Measurements from ENCODE around the gene RAI1. TPM values are rescaled to one million over a fixed set of nuclear protein-coding genes. Genes with fewer than 3 reads are reported as not detected.

Gene RAI1
- total RNA-seq, 1 donor from 2014 or later = 31.2 TPM

- no peaks in the 10 kb centered on the region for H3K9me3 Mint-ChIP-seq
- DNase-seq (no peak), ATAC-seq (ENCODE audit: low read depth) (no peak)
- ChIA-PET CTCF (no interaction called here), POLR2A (no interaction called here)
- H3K27me3 Mint-ChIP-seq = no peaks in the 10 kb centered on the region
- peaks cover 15% of the 10 kb centered on the region for H3K4me1 Mint-ChIP-seq
- no peak overlapping the region for H3K4me3 Mint-ChIP-seq
- no peaks in the 10 kb centered on the region for H3K36me3 Mint-ChIP-seq (ENCODE audit: low read depth)
- TF ChIP-seq, protein P1, sequence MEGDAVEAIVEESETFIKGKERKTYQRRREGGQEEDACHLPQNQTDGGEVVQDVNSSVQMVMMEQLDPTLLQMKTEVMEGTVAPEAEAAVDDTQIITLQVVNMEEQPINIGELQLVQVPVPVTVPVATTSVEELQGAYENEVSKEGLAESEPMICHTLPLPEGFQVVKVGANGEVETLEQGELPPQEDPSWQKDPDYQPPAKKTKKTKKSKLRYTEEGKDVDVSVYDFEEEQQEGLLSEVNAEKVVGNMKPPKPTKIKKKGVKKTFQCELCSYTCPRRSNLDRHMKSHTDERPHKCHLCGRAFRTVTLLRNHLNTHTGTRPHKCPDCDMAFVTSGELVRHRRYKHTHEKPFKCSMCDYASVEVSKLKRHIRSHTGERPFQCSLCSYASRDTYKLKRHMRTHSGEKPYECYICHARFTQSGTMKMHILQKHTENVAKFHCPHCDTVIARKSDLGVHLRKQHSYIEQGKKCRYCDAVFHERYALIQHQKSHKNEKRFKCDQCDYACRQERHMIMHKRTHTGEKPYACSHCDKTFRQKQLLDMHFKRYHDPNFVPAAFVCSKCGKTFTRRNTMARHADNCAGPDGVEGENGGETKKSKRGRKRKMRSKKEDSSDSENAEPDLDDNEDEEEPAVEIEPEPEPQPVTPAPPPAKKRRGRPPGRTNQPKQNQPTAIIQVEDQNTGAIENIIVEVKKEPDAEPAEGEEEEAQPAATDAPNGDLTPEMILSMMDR (IDR thresholded peaks at IDR 0.05) = no peak
- intact Hi-C loops (cut with micrococcal nuclease) = no loop called here
- H3K27ac Mint-ChIP-seq = no peak overlapping the region
Measured at GRCh38 chr17:17772231-17772630, 91.0 kb downstream of the RAI1 start.

DNA sequence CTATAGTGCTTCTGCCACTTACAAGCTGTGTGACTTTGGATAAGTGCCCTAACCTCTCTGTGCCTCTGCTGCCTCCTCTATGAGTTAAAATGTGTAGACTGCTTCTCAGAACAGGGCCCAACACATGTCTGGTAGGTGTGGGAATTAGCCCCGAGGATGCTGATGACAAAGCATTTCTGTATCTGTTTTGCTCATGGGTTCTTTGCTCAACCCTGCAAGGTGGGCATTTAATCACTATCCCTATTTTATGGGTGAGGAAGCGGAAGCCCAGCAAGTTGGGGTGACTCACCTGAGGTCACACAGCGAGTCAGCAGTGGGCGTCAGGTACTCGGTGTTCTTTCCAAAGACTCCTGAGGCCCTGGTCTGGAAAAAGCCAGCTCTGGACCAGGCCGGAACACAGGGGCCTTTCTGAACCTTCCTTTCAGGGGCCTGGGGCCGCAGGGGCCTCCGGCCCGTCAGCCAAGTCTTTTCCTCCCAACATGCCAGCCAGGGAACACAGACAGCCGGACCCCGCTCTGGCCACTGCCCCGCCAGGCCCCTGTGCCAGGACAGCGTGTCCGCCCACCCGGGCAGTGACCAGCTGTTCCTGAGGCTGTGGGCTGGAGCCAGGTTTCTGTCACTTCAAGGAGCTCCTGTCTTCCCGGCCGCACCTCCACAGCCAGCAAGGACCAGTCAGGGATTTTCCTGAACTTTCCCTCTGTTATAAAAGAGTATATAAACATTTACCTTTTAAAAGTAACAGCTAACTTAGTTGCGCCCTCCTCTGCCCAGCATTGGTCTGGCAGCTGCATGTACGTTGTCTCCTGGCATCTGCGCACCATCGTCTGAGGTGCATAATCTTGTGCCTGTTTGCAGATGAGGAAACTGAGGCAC, 93.0 kb downstream of the RAI1 start:
- Mint-ChIP-seq H3K27me3 (no peaks in the 10 kb centered on the region), H3K9me3 (no peaks in the 10 kb centered on the region), H3K36me3 (ENCODE audit: low read depth) (no peaks in the 10 kb centered on the region), H3K4me3 (no peak overlapping the region), H3K27ac (no peak overlapping the region), H3K4me1 (peaks cover 3% of the 10 kb centered on the region)
- no peak for DNase-seq
- TF ChIP-seq, protein P1 (IDR thresholded peaks at IDR 0.05) = no peak
- ATAC-seq (ENCODE audit: low read depth) = no peak
- ChIA-PET CTCF (interaction anchor here (1.8 kb wide), 1 partner anchor 92 kb away, joined by 5 read pairs; no protein-coding TSS in a partner anchor), POLR2A (no interaction called here)
- intact Hi-C loops (cut with micrococcal nuclease) = no loop called here

DNA sequence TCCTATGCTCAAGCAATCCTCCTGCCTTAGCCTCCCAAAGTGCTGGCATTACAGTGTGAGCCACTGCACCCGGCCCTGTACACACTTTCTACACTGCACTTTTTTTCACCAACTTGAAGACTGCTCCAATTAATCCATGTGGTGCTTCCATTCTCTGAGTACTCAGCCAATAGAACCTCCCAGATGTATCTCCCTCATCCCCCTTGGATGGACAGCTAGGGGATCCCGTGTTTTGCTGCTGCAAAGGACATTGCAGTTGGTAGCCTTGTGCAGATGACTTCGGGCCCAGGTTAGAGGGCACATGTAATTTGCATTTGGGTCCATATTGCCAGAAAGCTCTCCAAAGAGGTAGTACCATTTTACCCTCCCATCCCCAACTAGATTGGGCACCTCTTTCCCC, 95.6 kb downstream of the RAI1 start:
- no peak overlapping the region for H3K4me3 Mint-ChIP-seq
- peaks cover 2% of the 10 kb centered on the region for H3K27me3 Mint-ChIP-seq
- ChIA-PET POLR2A (no interaction called here), CTCF (no interaction called here)
- no peaks in the 10 kb centered on the region for H3K36me3 Mint-ChIP-seq (ENCODE audit: low read depth)
- no peak overlapping the region for H3K27ac Mint-ChIP-seq
- ATAC-seq (ENCODE audit: low read depth) = no peak
- intact Hi-C loops (cut with micrococcal nuclease) = no loop called here
- TF ChIP-seq, protein P1 (IDR thresholded peaks at IDR 0.05) = no peak
- H3K9me3 Mint-ChIP-seq = no peaks in the 10 kb centered on the region
- H3K4me1 Mint-ChIP-seq = peaks cover 11% of the 10 kb centered on the region
- no peak for DNase-seq

- intact Hi-C loops (cut with micrococcal nuclease) = no loop called here
- POLR2A ChIA-PET = no interaction called here
- Mint-ChIP-seq H3K4me1 (peaks cover 11% of the 10 kb centered on the region), H3K27me3 (peaks cover 2% of the 10 kb centered on the region), H3K4me3 (no peak overlapping the region), H3K27ac (no peak overlapping the region), H3K36me3 (ENCODE audit: low read depth) (no peaks in the 10 kb centered on the region), H3K9me3 (no peaks in the 10 kb centered on the region)
- ATAC-seq (ENCODE audit: low read depth) (no peak), DNase-seq (no peak)
- CTCF ChIA-PET = interaction anchor here (0.7 kb wide), 1 partner anchor 90 kb away, joined by 3 read pairs; no protein-coding TSS in a partner anchor
- TF ChIP-seq, protein P1 (IDR thresholded peaks at IDR 0.05) = no peak
Measured at GRCh38 chr17:17778308-17779014, 97.2 kb downstream of the RAI1 start.

GRCh38 chr17:17779015-17779611, 97.9 kb downstream of the RAI1 start:
- Mint-ChIP-seq H3K4me3 (no peak overlapping the region), H3K27me3 (peaks cover 2% of the 10 kb centered on the region), H3K9me3 (no peaks in the 10 kb centered on the region), H3K4me1 (peaks cover 16% of the 10 kb centered on the region), H3K36me3 (ENCODE audit: low read depth) (no peaks in the 10 kb centered on the region), H3K27ac (no peak overlapping the region)
- intact Hi-C loops (cut with micrococcal nuclease) = no loop called here
- POLR2A ChIA-PET = no interaction called here
- CTCF ChIA-PET = interaction anchor here (0.7 kb wide), 1 partner anchor 90 kb away, joined by 3 read pairs; no protein-coding TSS in a partner anchor
- ATAC-seq (ENCODE audit: low read depth) = no peak
- DNase-seq = no peak
- TF ChIP-seq, protein P1 (IDR thresholded peaks at IDR 0.05) = no peak
